Left lung (tissue), 10 donors: ENCODE results near the gene LIAS. TPM values are rescaled to one million over a fixed set of nuclear protein-coding genes. Genes with fewer than 3 reads are reported as not detected.
"Not testable (repeated sequence)": the region's sequence is repeated elsewhere in the genome, so short reads cannot be mapped to it uniquely, and the experiment has no call there.

Experiments
- ATAC-seq: fragments of 200-7000 bp; cut with Tn5 transposase; one replicate; pipeline ENCODE4 v1.9.1; 2020; ENCODE audit warnings: moderate library complexity
- DNase-seq, 4 donors: peaks; one replicate each; pipeline ENCODE4 v3.0.0-alpha.2; 2013 to 2020
- H3K27ac ChIP-seq, 2 donors: fragments of 200-600 bp; sonication (generic) in 1 of 2; one replicate each; pipeline versions ENCODE4 v1.5.0 to v1.8.0; 2020 to 2021
- H3K27me3 ChIP-seq, 2 donors: fragments of 200-600 bp; sonication (generic) in 1 of 2; one replicate each; pipeline versions ENCODE4 v1.5.0 to v1.8.0; 2020 to 2021
- H3K36me3 ChIP-seq, 2 donors: fragments of 200-600 bp; sonication (generic) in 1 of 2; one replicate each; pipeline versions ENCODE4 v1.5.0 to v1.8.0; 2020 to 2021
- H3K4me1 ChIP-seq, 2 donors: fragments of 200-600 bp; one replicate each; pipeline ENCODE4 v1.8.0; 2021
- H3K4me3 ChIP-seq, 2 donors: fragments of 200-600 bp; sonication (generic) in 1 of 2; one replicate each; pipeline versions ENCODE4 v1.5.0 to v1.8.0; 2020 to 2021; ENCODE audit warnings: mild to moderate bottlenecking in 1 of 2
- H3K9me3 ChIP-seq, 2 donors: fragments of 200-600 bp; sonication (generic) in 1 of 2; one replicate each; pipeline versions ENCODE4 v1.5.0 to v1.8.0; 2020 to 2021
- CTCF ChIP-seq, 2 donors: fragments of 200-600 bp; sonication (generic) in 1 of 2; IDR thresholded peaks; one replicate each; pipeline versions ENCODE4 v1.5.0 to v1.8.0; 2021; ENCODE audit warnings: antibody characterized with exemption in 2 of 2
- intact Hi-C, 2 donors: fragments of 100-400 bp; cut with DNase I; formaldehyde crosslinking; loops; one replicate each; pipeline versions ENCODE4 v1.11.2 to v1.14.2; 2022
- polyA plus RNA-seq, 6 donors: library from polyadenylated mRNA; unstranded; fragments of 120-200 nt; gene quantifications; one replicate each; pipeline ENCODE4 v1.2.1, GENCODE V29; 2013; ENCODE audit not compliant: insufficient read length in 6 of 6
- total RNA-seq, 2 donors: library from RNA; stranded (reverse); fragmentation: NEBNext Ultra II Directional; extraction: Animal tissue kit (Norgen Biotek cat#: 25700); gene quantifications; one replicate each; pipeline ENCODE4 v1.2.1, GENCODE V29; 2021
- donor health status: DM: no; HTN: yes; CAD: no.
- donor health status: DM: no; HTN: no; CAD: no.

LIAS gene
- total and polyA plus RNA-seq, 8 donors, result 9.6 to 36.6 (median 29.0) TPM

GRCh38 chr4:39505581-39505980, 46.7 kb downstream of the LIAS start:
- DNase-seq (no peak), ATAC-seq (no peak)
- Histone ChIP-seq H3K36me3 (peaks cover 4 to 100% of the 10 kb centered on the region in 2 donors), H3K4me1 (no peaks in the 10 kb centered on the region), H3K9me3 (no peaks in the 10 kb centered on the region), H3K27ac (no peak overlapping the region), H3K4me3 (no peak overlapping the region), H3K27me3 (no peaks in the 10 kb centered on the region)
- intact Hi-C loops, result no loop called here
- no peak for TF ChIP-seq CTCF (IDR thresholded peaks at IDR 0.05)

- H3K27me3 ChIP-seq, result no peaks in the 10 kb centered on the region
- no peaks in the 10 kb centered on the region for H3K9me3 ChIP-seq
- DNase-seq (no peak), ATAC-seq (no peak)
- H3K36me3 ChIP-seq, result peaks cover 4 to 88% of the 10 kb centered on the region in 2 donors
- intact Hi-C loops, result no loop called here
- H3K4me3 ChIP-seq, result no peak overlapping the region
- no peak for TF ChIP-seq CTCF (IDR thresholded peaks at IDR 0.05)
- H3K27ac ChIP-seq, result no peak overlapping the region
- no peaks in the 10 kb centered on the region for H3K4me1 ChIP-seq
Measured at GRCh38 chr4:39510348-39510929, 51.6 kb downstream of the LIAS start.

- H3K27me3 ChIP-seq, ATAC-seq, H3K4me3 ChIP-seq, DNase-seq, H3K4me1 ChIP-seq, intact Hi-C loops, H3K9me3 ChIP-seq: not testable (repeated sequence)
- peak overlapping the region; percentile 36 to 54 for H3K27ac ChIP-seq
- H3K36me3 ChIP-seq, result peaks cover 4 to 82% of the 10 kb centered on the region in 2 donors
Measured at GRCh38 chr4:39514266-39514665, 55.4 kb downstream of the LIAS start.

GRCh38 chr4:39514888-39515401, 56.1 kb downstream of the LIAS start:
- peak overlapping the region; percentile 36 to 54 for H3K27ac ChIP-seq
- peaks cover 4 to 82% of the 10 kb centered on the region in 2 donors for H3K36me3 ChIP-seq
- H3K27me3 ChIP-seq, result no peaks in the 10 kb centered on the region
- H3K4me1 ChIP-seq, result no peaks in the 10 kb centered on the region
- H3K9me3 ChIP-seq, result no peaks in the 10 kb centered on the region
- ATAC-seq (peak; percentile 98), DNase-seq (peak in 2 of 4 donors; percentile 48 to 72)
- intact Hi-C loops, result no loop called here
- no peak overlapping the region for H3K4me3 ChIP-seq
- TF ChIP-seq CTCF (IDR thresholded peaks at IDR 0.05), result no peak

- DNase-seq, ATAC-seq, H3K27me3 ChIP-seq, intact Hi-C loops, H3K4me1 ChIP-seq, H3K4me3 ChIP-seq, H3K9me3 ChIP-seq: not testable (repeated sequence)
- H3K36me3 ChIP-seq, result peaks cover 0 to 78% of the 10 kb centered on the region in 2 donors
- peak overlapping the region; percentile 17 to 31 for H3K27ac ChIP-seq
Measured at GRCh38 chr4:39515669-39516401, 57.0 kb downstream of the LIAS start.

GRCh38 chr4:39516407-39516966, 57.6 kb downstream of the LIAS start:
- Histone ChIP-seq H3K4me3 (no peak overlapping the region), H3K4me1 (no peaks in the 10 kb centered on the region), H3K27ac (no peak overlapping the region), H3K27me3 (no peaks in the 10 kb centered on the region), H3K9me3 (no peaks in the 10 kb centered on the region), H3K36me3 (peaks cover 0 to 75% of the 10 kb centered on the region in 2 donors)
- TF ChIP-seq CTCF (IDR thresholded peaks at IDR 0.05), result no peak
- ATAC-seq (no peak), DNase-seq (no peak)
- intact Hi-C loops, result no loop called here
